HG02870 (cell line): ENCODE data around the gene KBTBD8.

Experiments
- ATAC-seq: cut with Tn5 transposase; IDR thresholded peaks from one replicate; pipeline ENCODE4 v1.9.1; 2021; ENCODE audit warnings: mild to moderate bottlenecking, moderate library complexity; ENCODE audit not compliant: unreplicated experiment

Gene KBTBD8

DNA sequence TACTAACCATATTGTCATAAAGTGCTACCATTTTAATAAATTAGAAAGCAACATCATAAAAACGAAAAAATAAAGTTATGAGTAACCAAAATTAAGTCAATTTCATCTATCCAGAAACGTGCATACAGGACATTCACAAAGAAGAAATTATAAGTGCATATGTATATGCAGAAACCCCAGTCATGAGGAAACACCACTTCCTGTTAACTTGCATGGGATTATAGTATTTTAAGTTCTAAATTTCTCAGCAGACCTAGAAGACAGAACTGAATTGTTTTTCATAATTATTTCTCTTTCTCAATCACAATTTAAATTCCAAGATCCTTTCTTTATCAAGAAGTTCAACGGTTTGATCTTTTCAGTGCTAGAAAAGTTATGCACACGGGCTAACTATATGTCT lies 1.4 kb upstream of the KBTBD8 start:
- no peak for ATAC-seq

- peak; percentile 83 for ATAC-seq
These were observed 471 bp upstream of the KBTBD8 start for GRCh38 chr3:66997560-66998112.

GRCh38 chr3:66998904-66999235 lies 763 bp downstream of the KBTBD8 start:
- ATAC-seq, result no peak

DNA sequence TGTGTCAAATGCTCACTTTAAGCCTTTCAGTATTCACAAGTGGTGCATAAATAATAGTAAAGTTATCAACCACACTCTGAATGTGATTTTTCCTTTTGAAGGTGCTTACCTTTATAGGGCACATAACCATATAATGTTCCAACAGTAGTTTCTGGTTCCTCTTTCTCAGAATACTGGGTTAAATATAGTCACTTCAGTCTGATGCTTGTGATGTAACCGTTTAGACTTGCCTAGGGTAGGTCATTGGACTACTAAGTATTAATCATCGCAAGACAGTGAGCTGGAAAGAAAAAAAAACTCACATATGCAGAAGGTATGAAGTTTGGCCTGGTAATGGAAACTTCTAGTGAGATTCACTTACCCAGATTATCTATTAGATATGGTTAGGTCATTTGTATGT lies 1.9 kb downstream of the KBTBD8 start:
- ATAC-seq, result peak; percentile 52

DNA sequence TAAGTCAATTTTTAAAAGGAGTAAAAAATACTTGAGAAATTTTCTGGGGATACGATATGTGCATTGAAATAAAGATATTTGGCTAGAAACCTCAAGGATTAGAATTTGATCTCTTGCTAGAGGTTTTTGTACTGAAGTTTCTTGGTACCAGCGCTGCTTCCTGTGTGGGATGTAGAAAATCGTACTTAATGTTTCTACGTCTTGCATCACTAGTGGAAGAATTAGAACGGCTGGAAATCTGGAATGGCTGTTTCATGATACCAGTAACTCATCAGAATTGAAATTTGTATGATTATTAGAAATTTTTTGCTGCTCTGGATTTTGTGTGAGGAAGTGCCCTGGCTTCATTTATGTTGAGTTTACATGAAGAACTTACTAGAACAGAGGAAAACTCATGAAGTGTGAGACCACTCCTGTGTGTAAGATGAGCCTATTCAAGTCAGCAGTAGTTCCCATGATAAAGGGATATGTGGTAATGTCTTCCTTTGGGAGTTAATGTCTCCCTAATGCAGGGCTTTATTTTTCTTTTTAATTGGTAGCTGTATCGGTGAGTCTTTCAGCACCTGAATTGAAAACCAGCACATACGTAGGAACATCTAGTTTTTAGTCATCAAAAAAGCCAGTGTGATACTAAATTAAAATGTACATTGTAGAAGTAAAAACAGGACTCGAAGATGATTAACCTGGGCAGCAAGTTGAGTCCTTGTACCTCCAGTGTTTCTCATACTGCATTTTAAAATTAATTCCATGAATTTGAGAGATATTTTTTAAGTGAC lies 3.2 kb downstream of the KBTBD8 start:
- no peak for ATAC-seq

DNA sequence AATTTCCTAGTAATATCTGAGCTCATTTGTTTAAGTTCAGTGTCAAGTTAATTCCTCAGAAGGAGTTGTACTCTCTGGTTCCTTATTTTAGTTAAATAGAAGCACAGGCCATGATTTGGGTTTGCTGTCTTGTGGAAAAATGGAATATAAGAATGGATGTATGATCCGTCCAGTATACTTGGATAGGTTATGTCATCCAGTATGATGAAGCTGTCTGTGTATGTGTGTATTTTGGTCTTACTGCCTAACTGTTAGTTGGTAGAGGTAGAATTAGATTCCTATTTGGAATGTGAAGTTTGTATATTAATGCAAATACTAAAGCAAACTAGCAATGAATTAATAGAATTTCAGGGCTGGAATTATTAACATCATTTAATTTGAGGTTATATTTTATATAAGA lies 7.9 kb downstream of the KBTBD8 start:
- ATAC-seq, result no peak

- ATAC-seq, result no peak
These were observed 8.4 kb downstream of the KBTBD8 start for GRCh38 chr3:67006460-67006859.

DNA sequence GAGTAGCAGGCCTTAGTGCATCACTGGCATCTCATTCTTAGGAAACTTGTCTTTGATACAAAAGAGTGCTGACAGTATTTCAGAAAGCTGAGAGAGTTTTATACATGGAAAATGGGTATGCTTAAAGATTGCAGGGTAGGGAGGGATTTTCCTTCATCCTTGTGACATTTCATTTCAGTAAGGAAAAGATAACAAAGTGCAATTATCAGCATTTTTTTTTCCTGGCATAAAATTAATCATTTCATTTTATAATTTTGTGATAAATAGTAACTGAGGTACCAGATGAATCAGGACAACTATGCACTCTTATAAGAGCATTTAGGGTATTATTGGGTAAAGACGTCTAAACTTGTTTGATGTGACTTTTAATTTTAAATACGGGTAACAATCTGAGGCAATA lies 10.3 kb downstream of the KBTBD8 start:
- ATAC-seq, result no peak

- no peak for ATAC-seq
These were observed 11.6 kb downstream of the KBTBD8 start for GRCh38 chr3:67009716-67010115.

GRCh38 chr3:67011414-67012131 lies 13.5 kb downstream of the KBTBD8 start:
- no peak for ATAC-seq

- no peak for ATAC-seq
These were observed 14.5 kb downstream of the KBTBD8 start for GRCh38 chr3:67012564-67012963.

DNA sequence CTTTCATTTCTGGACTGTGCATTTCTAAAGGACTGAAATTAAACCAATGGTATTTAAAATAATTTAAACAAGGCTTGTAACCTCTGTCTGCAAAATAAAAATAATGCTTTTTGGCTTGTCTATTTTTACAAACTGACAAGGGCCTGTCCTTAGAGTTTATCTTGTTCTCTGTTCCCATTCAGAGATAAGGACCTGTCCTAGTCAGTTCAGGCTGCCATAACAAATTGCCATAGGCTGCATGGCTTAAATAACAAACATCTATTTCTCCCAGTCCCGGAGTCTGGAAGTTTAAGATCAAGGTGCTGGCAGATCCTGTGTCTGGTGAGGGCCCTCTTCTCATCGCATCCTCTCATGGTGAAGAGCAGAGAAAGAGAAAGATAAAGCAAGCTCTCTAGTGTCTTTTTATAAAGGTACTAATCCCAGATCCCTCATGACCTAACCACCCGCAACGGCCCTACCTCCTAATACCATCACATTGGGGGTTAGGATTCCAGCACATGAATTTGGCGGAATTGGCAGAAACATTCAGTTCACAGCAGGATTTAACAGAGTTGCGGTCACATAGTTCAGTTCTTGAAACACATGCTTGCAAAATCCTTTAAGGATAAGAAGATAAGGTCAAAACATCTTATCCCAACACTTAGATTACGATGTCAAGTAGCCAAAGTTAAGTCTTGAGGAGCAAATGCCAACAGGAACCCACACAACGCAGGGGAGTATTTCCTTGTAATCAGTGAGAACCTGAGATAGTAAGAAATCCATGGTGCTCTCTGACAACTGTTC lies 17.8 kb downstream of the KBTBD8 start:
- ATAC-seq, result no peak

DNA sequence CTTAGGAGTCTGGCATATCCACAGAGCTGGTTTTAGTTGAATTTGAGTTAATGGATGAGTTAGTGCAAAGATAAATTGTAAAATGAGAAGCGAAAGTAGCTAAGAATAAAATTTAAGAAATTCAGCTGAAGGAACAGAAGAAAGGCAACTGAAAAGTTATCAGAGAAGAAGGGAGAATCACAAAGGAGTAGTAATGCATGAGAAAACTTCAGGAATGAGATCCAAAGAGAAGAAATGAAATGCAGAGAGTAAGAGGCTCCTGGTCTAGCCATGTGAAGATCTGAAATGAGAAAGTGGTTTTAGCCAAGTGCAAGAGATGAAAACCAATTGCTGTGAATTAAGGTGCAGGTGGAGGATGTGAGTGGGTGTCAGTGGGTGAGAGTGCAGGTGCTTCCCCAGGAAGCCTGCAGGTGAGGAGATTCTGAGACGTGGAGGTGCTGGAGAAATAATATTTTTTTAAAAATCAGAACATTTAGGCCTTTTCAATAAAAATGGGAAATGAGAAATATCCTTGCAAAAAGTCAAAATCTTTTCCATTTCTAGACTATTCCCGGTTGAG lies 18.5 kb downstream of the KBTBD8 start:
- peak; percentile 44 for ATAC-seq

- ATAC-seq, result no peak
These were observed 19.1 kb downstream of the KBTBD8 start for GRCh38 chr3:67017211-67017610.

GRCh38 chr3:67018105-67018788 lies 20.1 kb downstream of the KBTBD8 start:
- peak; percentile 38 for ATAC-seq

- ATAC-seq, result peak; percentile 61
These were observed 20.9 kb downstream of the KBTBD8 start for GRCh38 chr3:67018789-67019526.

- no peak for ATAC-seq
These were observed 30.1 kb downstream of the KBTBD8 start for GRCh38 chr3:67028001-67028784.

DNA sequence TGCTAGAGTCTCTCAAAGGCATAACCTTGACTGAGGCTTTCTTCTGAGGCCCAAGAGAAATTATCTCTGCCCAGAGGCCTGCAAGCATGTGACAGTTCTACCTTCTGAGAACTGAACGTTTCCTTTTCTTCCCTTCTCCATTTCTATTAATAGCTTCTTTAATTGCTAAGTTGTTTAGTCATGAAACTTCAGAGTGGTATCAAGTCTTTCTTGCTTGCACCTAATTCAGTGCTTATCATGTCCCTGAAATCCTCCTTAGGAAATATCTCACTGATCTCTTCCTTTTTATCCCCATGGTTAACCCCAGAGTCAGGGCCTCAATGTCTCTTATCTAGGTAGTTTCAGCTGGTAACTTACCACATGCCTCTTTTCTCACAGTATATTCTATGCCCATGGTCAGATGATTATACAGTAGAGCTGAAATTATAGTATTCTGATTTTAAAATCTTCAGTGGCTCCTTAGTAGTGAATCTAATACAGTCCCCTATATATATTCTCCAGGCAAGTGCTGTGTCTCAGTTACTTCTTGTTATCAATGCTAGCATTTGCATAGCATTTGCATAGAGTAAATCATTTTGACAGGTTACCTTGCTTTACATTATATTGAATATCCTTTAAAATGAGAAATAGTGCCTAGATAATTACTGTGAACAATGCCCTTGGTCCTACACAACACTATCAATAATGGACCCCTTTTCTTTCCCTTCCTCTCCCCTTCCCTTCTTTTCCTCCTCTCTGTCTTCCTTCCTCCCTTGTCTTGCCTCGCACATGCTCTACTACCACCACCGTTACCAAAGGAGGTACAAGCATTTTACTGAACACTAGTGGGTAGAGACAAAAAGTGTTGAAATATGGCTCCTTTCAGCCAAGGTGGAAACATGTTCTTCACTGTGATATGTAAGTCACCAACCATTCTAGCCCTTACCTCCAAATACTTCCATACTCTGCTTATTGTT lies 33.0 kb downstream of the KBTBD8 start:
- peak; percentile 74 for ATAC-seq
